Cerebellar nuclear complex (tissue), 1 donor: ENCODE data around the gene TBX1.

Experiments
- DNase-seq, 2 experiments: peaks; one replicate each; lab custom pipeline; 2025; lab: John Stamatoyannopoulos, UW

TBX1 gene

GRCh38 chr22:19760058-19760950 lies at the start of gene TBX1:
TSS of gene TBX1 (plus strand) at chr22:19760778. CDS start at chr22:19760844, 66 bp downstream.
- no peak for DNase-seq

DNA sequence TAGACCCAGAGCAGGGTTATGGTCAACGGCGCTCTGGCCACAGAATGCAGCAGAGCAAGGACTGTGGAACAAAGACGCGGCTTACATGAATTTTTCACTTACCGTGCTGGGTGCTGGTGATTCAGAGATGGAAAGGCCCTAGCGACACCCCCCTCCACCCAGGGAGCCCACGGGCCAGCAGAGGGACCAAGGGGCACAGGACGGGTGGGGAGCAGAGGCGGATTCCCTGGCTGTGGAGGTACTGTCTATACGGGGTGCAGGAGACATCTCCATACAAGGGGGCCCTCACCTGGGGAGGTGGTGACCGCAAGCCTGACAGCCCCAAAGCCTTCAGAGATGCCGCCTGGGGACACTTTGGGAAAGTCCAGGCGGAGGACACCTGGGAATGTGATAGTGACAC lies 47.3 kb upstream of the TBX1 start:
- no peak for DNase-seq

DNA sequence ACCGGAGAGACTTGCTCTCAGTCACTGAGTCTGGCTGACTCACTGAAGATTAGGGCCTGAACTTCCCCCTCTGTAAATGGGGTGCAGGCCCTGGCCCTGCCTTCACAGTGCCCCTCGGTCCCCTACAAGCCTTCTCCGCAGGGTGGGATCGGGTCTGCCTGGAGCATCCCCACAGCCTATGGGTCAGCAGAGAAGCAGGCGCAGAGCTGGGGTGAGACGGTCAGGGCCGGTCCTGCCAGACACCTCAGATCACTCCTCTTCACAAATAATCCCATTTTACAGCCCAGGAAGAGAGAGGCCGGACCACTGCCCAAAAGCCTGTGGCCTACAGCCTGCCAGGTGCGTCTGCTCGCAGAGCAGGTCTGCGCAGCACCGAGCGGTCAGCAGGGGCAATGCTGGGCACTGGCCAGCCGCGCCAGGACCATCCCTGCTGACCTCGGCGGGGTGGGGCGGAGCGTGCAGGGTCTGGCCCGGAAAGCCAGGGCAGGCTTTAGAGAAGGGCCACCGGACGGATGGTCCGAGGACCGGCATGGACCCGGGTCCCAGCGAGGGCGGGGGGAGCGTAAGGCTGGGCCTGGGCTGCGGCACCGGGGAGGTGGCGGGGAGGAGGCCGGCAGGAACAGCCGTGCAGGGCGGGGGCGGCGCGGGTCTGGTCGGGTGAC lies 46.8 kb upstream of the TBX1 start:
- DNase-seq, result no peak

DNA sequence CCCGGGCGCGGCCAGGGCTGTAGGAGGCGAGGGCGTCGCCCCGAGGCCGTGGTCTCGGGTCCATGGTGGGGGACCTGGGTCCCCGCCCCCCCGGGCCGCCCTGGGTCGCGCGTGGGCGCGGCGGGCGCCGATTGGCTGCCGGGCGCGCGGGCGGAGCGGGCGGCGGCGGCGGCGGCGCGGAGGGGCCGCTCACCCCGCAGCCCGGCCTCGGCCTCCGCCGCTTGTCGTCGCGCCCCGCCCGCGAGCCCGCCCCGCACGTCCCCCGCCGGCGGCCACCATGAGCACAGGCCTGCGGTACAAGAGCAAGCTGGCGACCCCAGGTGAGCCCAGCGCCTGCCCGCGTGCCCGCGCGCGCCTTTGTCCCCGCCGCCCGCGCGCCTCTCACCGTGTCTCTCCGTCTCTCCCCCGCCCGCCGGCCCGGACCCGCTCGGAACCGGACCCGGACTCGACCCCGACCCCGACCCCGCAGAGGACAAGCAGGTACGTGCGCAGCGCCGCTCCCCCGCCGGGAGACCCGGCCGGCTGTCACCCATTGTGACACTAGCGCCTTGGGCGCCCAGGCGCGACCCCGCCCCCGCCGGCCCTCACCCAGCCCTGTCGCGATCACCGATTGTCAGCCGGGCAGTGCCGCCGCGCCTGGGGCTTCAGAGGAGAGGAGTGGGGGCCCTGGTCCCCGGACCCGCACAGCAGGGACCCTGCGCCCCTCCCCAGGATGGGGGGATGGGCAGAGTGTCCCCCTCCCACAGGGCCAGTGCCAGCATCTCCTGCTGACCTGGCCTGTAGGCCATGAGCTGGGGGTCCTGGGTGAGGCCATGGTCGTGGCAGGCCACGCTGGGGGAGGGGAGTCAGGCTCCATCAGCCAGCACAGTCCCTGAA lies 46.0 kb upstream of the TBX1 start, which contains the start of gene SEPTIN5:
Gene SEPTIN5 (plus strand): TSS at position 192 of the 876 bp plus-strand sequence. CDS start 86 bp downstream, at position 278.
- no peak for DNase-seq

DNA sequence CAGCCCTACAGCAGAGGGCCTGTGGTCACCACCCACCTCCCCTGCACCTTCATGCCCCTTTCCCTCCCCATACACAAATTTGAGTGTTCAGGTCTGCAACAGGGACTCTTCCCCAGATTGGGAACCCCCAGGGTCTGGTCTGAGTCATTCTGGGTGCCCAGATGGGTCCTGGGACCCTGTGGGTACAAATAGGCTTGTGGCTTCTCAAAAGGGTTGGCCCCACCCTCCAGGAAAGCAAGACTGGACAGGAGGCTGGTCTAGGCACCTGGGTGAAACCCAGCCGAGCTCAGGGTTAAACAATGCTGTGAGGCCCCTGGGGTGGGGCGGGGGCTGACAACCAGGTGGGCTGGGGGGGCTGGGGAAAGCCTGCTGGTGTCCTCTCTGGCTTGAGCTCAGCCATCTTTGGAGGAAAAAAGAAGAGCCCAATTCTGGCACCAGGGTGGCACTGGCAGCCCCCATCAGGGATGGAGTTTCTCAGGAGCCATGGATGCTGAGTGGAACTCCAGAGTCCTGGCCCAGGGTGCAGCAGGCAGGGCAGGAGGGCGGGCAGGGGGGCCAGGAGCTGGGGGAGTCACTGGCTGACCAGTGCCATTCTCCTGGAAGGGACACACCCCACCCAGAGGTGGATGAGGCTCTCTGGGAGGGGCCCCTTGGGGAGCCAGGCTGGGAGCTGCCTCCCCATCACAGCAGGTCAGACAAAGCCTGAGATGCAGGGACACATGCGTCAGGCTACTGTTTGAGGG lies 45.2 kb upstream of the TBX1 start:
- DNase-seq, result no peak

DNA sequence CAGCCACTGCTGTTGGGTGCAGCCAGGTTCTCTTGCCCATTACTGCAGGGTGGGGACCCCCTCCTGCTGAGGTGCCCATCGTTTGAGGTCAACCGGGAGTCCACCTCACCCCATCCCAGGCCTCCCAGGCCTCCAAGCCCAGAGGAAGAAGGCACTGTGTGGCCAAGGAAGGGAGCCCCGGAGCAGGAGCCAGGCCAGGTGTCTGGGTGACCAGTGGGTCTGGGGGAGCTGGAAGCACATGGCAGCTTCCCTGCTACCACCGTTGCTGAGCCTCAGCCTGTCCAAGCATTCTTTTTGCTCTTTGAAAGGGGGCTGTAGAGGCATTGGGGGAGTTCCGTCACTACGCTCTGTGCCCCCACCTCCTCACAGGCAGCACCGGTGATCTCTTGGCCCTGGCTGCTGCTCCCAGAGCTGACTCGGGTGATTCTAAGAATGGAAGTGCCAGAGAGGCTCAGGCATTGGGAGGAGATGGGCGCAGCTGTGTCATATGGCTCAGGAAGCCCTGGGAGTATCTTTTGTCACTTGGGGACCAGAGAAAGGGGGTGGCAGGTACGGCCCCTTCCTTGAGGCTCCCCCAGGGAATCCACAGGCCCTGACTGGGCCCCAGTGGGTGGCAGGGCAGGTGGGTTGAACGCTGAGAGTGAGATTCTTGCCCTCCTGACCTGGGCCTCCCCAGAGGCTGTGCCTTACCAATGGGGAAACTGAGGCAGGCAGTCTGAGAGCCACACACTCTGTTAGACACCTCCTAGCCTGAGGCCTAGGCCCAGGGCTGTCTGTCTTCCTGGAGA lies 44.3 kb upstream of the TBX1 start:
- DNase-seq, result no peak

- no peak for DNase-seq
Measured at GRCh38 chr22:19716829-19717105, 43.8 kb upstream of the TBX1 start.

DNA sequence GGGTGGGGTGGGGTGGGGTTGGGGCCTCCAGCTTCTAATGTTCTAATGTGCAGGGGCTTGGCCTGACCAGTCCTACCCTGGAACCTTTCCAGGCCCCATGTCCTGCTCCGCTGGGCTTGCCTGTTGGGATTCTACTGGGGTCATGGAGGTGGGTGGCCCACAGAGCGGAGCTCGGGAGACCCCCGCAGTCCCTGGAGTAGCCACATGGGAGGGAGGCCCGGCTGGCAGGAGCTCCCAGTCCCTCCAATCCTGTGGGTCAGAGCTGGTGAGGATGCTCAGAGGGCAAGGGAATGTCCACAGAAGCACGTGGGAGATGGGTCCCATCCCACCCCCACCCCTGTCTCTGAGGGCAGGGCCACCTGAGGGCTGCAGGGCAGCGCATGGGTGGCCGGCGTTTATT lies 43.4 kb upstream of the TBX1 start:
- no peak for DNase-seq

GRCh38 chr22:19717691-19718455 lies 42.7 kb upstream of the TBX1 start:
- DNase-seq, result no peak

DNA sequence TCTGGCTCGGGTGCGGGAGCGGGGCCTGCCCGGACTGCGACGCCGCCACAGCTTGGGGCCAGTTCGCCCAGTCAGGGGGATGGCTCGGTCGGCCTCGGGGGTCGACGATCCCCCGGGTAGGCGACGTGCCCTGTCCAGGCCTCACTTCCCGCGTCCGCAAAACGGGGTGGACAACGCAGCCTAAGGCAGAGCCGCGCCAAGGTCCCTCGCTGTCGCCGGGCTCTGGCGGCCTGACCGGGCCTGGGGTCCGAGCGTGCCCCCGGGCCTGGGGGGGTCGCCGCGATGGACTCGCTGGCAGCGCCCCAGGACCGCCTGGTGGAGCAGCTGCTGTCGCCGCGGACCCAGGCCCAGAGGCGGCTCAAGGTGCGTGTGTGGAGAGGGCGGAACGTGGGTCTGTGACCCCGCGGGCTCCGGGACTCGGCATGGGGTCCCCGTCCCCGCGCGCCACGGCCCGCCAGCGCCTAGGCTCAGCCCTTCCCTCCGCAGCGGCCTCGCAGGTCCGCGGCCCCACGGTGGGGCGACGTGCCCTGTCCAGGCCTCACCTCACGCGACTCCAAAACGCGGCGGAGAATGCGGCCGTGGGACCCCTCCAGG lies 42.0 kb upstream of the TBX1 start:
- no peak for DNase-seq

GRCh38 chr22:19719050-19719482 lies 41.5 kb upstream of the TBX1 start:
- DNase-seq, result no peak

DNA sequence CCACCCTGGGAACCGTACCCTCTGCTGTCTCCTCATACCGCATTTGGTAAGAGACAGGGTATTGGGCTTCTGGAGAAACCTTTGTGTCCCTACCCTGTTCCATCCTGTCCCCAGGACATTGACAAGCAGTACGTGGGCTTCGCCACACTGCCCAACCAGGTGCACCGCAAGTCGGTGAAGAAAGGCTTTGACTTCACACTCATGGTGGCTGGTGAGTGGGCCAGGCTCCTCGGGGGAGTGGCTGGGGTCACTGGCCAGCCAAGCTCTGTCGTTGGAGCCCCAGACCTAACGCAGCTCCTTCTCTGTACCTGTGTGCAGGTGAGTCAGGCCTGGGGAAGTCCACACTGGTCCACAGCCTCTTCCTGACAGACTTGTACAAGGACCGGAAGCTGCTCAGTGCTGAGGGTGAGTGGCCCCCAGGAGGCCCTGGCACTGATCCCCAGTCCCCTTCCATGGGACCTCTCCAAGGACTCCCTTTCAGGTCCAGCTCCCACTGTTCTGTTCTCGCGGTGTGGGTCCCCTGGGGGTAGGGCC lies 41.0 kb upstream of the TBX1 start:
- no peak for DNase-seq

DNA sequence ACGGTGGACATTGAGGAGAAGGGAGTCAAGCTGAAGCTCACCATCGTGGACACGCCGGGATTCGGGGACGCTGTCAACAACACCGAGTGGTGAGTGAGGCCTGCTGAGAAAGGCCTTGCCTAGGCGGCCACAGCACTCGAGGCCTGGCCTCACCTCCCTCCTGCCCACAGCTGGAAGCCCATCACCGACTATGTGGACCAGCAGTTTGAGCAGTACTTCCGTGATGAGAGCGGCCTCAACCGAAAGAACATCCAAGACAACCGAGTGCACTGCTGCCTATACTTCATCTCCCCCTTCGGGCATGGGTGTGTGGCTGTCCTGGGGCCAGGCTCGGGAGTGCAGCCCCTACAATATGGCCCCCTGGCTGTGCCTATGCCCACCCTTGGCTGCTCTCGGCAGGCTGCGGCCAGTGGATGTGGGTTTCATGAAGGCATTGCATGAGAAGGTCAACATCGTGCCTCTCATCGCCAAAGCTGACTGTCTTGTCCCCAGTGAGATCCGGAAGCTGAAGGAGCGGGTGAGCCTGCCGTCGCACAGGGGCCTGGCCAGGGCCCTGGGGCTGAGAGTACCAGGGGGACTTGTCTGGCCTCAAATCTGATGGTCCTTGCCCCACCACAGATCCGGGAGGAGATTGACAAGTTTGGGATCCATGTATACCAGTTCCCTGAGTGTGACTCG lies 40.3 kb upstream of the TBX1 start:
- no peak for DNase-seq

- DNase-seq, result no peak
Measured at GRCh38 chr22:19720999-19721329, 39.6 kb upstream of the TBX1 start.

GRCh38 chr22:19721330-19722177 lies 39.0 kb upstream of the TBX1 start:
- DNase-seq, result no peak

DNA sequence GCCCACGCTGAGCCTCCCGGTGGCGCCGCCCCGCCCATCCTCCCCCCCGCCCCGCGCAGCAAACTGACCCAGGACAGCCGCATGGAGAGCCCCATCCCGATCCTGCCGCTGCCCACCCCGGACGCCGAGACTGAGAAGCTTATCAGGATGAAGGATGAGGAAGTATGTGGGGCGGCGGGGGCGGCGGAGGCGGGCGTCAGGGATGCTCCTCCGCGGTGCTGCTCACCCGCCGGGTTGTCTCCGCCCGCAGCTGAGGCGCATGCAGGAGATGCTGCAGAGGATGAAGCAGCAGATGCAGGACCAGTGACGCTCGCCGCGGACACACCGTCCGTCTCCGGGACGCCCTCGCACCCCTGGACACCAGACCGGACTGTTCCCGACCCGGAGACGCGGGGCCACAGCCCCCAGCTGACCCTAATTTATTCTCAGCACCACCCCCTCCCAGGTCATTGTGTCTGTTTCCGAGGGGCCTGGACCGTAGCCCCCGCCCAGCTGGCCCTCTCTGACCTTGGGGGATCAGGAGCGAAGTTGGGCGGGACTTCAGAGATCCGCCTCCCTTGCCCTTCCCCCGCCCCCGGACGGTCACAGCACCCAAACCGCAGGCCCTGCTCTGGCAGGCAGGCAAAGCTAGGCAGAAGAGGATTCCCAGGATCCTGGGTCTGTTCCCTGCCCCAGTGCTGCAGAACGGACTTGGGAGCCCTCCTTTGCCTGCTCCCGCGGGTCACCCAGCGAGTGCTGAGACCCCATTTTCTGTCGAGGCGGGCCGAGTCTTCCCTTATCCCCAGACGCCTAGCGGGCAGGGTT lies 38.2 kb upstream of the TBX1 start:
- DNase-seq, result no peak

DNA sequence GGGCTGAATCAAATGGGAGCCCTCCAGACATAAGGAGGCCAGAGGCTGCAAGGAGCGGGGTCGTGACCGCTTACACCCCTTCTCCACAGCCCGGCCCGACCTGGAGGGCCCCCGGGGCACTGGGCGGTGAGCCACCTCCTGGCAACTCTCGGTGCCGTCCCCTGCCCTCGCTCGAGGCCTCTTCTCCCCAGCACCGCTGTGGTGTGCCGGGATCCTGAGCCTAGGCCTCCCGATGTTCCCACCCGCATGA lies 37.7 kb upstream of the TBX1 start:
- DNase-seq, result no peak
